PC-9 (cell line): Measurements from ENCODE around the gene CTNND2. TPM values are rescaled to one million over a fixed set of nuclear protein-coding genes. Genes with fewer than 3 reads are reported as not detected.

Experiments
- BruUV-seq: library from RNA; stranded (reverse); fragments of 400-500 nt; replicated peaks from 2 replicates; lab custom pipeline; 2021; lab: Mats Ljungman, UMichigan
- CTCF ChIA-PET: fragments of 300-600 bp; sonication (Branson Sonifier 250); formaldehyde crosslinking; loops from one replicate; lab custom pipeline; 2022; ENCODE audit warnings: antibody characterized with exemption; lab: Charles Lee
- POLR2A ChIA-PET: fragments of 300-600 bp; sonication (Branson Sonifier 250); formaldehyde crosslinking; loops from one replicate; lab custom pipeline; 2022; ENCODE audit warnings: antibody characterized with exemption; ENCODE audit not compliant: unreplicated experiment; lab: Charles Lee
- DNase-seq, 2 experiments: peaks; one replicate each; pipeline versions ENCODE4 v3.0.0 to v3.0.0-alpha.2; 2015 to 2022; ENCODE audit warnings: mixed read lengths in 1 of 2
- H2AFZ ChIP-seq: fragments of 200-600 bp; sonication (generic); 2 replicates; pipeline ENCODE4 v1.8.1; 2017; ENCODE audit warnings: antibody characterized with exemption
- H3F3A ChIP-seq: fragments of 200-600 bp; sonication (generic); 2 replicates; pipeline ENCODE4 v1.8.1; 2017; ENCODE audit warnings: antibody characterized with exemption, mild to moderate bottlenecking, low read depth; ENCODE audit not compliant: insufficient read depth
- H3K27ac ChIP-seq: fragments of 200-600 bp; sonication (generic); 2 replicates; pipeline ENCODE4 v1.6.1; 2016; ENCODE audit warnings: mixed run types
- H3K27me3 ChIP-seq: fragments of 200-600 bp; sonication (generic); 2 replicates; pipeline ENCODE4 v1.6.1; 2016; ENCODE audit warnings: low read depth, mixed run types; ENCODE audit not compliant: insufficient read depth
- H3K36me3 ChIP-seq: fragments of 200-600 bp; sonication (generic); 2 replicates; pipeline ENCODE4 v1.6.1; 2016; ENCODE audit warnings: low read depth, mixed run types
- H3K4me1 ChIP-seq: fragments of 200-600 bp; sonication (generic); replicated peaks from 2 replicates; pipeline ENCODE4 v1.6.1; 2016; ENCODE audit warnings: mixed run types; ENCODE audit not compliant: insufficient read depth
- H3K4me2 ChIP-seq: fragments of 200-600 bp; sonication (generic); 2 replicates; pipeline ENCODE4 v1.6.1; 2017; ENCODE audit warnings: mixed run types
- H3K4me3 ChIP-seq: fragments of 200-600 bp; sonication (generic); 2 replicates; pipeline ENCODE4 v1.6.1; 2016; ENCODE audit warnings: mixed run types
- H3K79me2 ChIP-seq: fragments of 200-600 bp; sonication (generic); 2 replicates; pipeline ENCODE4 v1.6.1; 2017; ENCODE audit warnings: low read depth, mixed run types
- H3K9me2 ChIP-seq: fragments of 200-600 bp; sonication (generic); 2 replicates; pipeline ENCODE4 v1.8.1; 2017; ENCODE audit warnings: mild to moderate bottlenecking; ENCODE audit not compliant: insufficient read depth
- H3K9me3 ChIP-seq: fragments of 200-600 bp; sonication (generic); 2 replicates; pipeline ENCODE4 v1.8.1; 2016; ENCODE audit warnings: low read depth; ENCODE audit not compliant: insufficient read depth
- H4K20me1 ChIP-seq: fragments of 200-600 bp; sonication (generic); 2 replicates; pipeline ENCODE4 v1.8.1; 2017; ENCODE audit not compliant: insufficient read depth
- CTCF ChIP-seq: fragments of 200-600 bp; sonication (generic); conservative IDR thresholded peaks from 2 replicates; pipeline ENCODE4 v1.6.1; 2017; ENCODE audit warnings: mixed run types, antibody characterized with exemption, mild to moderate bottlenecking, moderate library complexity
- EZH2 ChIP-seq: fragments of 200-600 bp; sonication (generic); IDR thresholded peaks from 2 replicates; pipeline ENCODE4 v1.8.0; 2017; ENCODE audit warnings: antibody characterized with exemption, low read depth
- intact Hi-C: fragments of 100-400 bp; cut with micrococcal nuclease; formaldehyde crosslinking; loops from one replicate; pipeline ENCODE4 v1.10.0; 2022; ENCODE audit not compliant: unreplicated experiment
- total RNA-seq: library from RNA; stranded (reverse); gene quantifications from 2 replicates; pipeline ENCODE4 v1.2.3, GENCODE V29; 2021

CTNND2 gene
- total RNA-seq, 1 experiment from 2014 or later = not detected

DNA sequence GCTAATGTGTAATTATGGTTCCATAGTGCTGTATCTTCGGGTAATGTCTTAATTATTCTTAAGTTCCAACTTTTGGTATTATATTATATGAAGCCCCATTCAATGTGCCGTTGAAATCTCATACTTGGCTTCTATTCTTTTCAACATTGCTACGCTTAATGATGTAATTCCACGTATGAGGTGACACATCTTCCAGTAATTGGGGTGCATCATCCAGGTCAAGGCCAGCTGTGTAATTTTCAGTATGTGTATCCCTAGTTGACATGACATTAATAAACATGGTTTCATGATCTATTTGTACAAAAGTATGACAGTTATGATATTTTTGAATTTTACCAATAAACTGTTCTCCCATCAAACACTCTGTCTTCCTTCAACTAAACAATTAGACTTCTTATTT lies 546.3 kb downstream of the CTNND2 start:
- H3K4me3 ChIP-seq = no peak overlapping the region
- peaks cover 5% of the 10 kb centered on the region; the same call in 1 of the 2 replicates for H3K27me3 ChIP-seq
- BruUV-seq = no TSS peak
- H2AFZ ChIP-seq = no peak overlapping the region
- H3K79me2 ChIP-seq = no peaks in the 10 kb centered on the region
- H3K9me3 ChIP-seq = no peaks in the 10 kb centered on the region
- no peaks in the 10 kb centered on the region for H3K4me1 ChIP-seq
- H3K36me3 ChIP-seq = no peaks in the 10 kb centered on the region
- H3K9me2 ChIP-seq = no peaks in the 10 kb centered on the region
- no peak overlapping the region for H3K27ac ChIP-seq
- no peak overlapping the region for H3K4me2 ChIP-seq
- TF ChIP-seq EZH2 (no peak), CTCF (no peak)
- POLR2A ChIA-PET = no interaction called here
- intact Hi-C loops = no loop called here
- H4K20me1 ChIP-seq = no peaks in the 10 kb centered on the region
- DNase-seq = no peak
- no peaks in the 10 kb centered on the region for H3F3A ChIP-seq
- CTCF ChIA-PET = no interaction called here

- Histone ChIP-seq H3K4me3 (no peak overlapping the region), H3K27me3 (no peaks in the 10 kb centered on the region), H3K9me3 (no peaks in the 10 kb centered on the region), H3K4me1 (no peaks in the 10 kb centered on the region), H3K36me3 (no peaks in the 10 kb centered on the region), H3K79me2 (no peaks in the 10 kb centered on the region), H3K27ac (no peak overlapping the region), H4K20me1 (no peaks in the 10 kb centered on the region), H3K4me2 (no peak overlapping the region), H3F3A (no peaks in the 10 kb centered on the region), H3K9me2 (no peaks in the 10 kb centered on the region), H2AFZ (no peak overlapping the region)
- no TSS peak for BruUV-seq
- intact Hi-C loops = no loop called here
- POLR2A ChIA-PET = no interaction called here
- TF ChIP-seq CTCF = no peak
- TF ChIP-seq EZH2 = no peak
- CTCF ChIA-PET = no interaction called here
- no peak for DNase-seq
Measured at GRCh38 chr5:11355491-11355890, 548.8 kb downstream of the CTNND2 start.

DNA sequence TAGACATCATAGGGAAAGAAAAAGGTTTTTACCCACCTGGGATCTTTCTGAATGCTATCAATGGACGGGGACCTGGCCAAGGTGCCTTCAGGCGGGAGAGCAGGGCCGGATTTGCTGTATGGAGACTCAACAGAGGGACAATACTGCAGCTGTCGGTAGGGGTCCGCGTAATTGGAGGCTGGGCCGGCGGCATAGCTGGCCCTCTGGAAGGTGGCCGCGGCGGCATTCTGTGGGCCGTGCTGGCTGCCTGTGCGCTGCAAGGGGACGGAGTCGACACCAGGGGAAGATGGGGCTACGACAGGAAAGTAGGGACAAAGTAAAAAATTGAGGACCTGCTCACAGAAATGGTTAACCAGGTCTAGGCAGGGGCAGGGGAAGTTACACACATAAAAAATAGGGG lies 557.9 kb downstream of the CTNND2 start:
- intact Hi-C loops = no loop called here
- TF ChIP-seq CTCF (no peak), EZH2 (no peak)
- no TSS peak for BruUV-seq

More for the DNA sequence above, 557.9 kb downstream of the CTNND2 start:
- H3K27me3 ChIP-seq = peaks cover 39% of the 10 kb centered on the region
- no peaks in the 10 kb centered on the region for H3F3A ChIP-seq
- ChIA-PET POLR2A (no interaction called here), CTCF (no interaction called here)
- no peaks in the 10 kb centered on the region for H4K20me1 ChIP-seq
- H3K79me2 ChIP-seq = no peaks in the 10 kb centered on the region
- H3K9me2 ChIP-seq = no peaks in the 10 kb centered on the region
- H3K36me3 ChIP-seq = no peaks in the 10 kb centered on the region
- DNase-seq = no peak
- no peak overlapping the region for H3K4me3 ChIP-seq
- no peaks in the 10 kb centered on the region for H3K9me3 ChIP-seq
- no peak overlapping the region for H2AFZ ChIP-seq
- H3K27ac ChIP-seq = no peak overlapping the region
- no peaks in the 10 kb centered on the region for H3K4me1 ChIP-seq
- H3K4me2 ChIP-seq = no peak overlapping the region
